C4-2B (cell line): Measurements from ENCODE around the gene SORL1.

Experiments
- H3K27ac ChIP-seq: fragments of 450-650 bp; 2 replicates; pipeline ENCODE4 v1.5.1; 2017
- ZFX ChIP-seq: fragments of 450-650 bp; IDR thresholded peaks from 2 replicates; pipeline ENCODE4 v1.6.1; 2017
- TF ChIP-seq, protein P1 (sequence below): fragments of 450-650 bp; conservative IDR thresholded peaks from 2 replicates; pipeline ENCODE4 v1.5.1; 2017; ENCODE audit warnings: mild to moderate bottlenecking

SORL1 gene

GRCh38 chr11:121533601-121534000 is 81.5 kb downstream of the SORL1 start:
- TF ChIP-seq, protein P1, sequence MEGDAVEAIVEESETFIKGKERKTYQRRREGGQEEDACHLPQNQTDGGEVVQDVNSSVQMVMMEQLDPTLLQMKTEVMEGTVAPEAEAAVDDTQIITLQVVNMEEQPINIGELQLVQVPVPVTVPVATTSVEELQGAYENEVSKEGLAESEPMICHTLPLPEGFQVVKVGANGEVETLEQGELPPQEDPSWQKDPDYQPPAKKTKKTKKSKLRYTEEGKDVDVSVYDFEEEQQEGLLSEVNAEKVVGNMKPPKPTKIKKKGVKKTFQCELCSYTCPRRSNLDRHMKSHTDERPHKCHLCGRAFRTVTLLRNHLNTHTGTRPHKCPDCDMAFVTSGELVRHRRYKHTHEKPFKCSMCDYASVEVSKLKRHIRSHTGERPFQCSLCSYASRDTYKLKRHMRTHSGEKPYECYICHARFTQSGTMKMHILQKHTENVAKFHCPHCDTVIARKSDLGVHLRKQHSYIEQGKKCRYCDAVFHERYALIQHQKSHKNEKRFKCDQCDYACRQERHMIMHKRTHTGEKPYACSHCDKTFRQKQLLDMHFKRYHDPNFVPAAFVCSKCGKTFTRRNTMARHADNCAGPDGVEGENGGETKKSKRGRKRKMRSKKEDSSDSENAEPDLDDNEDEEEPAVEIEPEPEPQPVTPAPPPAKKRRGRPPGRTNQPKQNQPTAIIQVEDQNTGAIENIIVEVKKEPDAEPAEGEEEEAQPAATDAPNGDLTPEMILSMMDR = no peak
- TF ChIP-seq ZFX = no peak
- no peak overlapping the region for H3K27ac ChIP-seq

DNA sequence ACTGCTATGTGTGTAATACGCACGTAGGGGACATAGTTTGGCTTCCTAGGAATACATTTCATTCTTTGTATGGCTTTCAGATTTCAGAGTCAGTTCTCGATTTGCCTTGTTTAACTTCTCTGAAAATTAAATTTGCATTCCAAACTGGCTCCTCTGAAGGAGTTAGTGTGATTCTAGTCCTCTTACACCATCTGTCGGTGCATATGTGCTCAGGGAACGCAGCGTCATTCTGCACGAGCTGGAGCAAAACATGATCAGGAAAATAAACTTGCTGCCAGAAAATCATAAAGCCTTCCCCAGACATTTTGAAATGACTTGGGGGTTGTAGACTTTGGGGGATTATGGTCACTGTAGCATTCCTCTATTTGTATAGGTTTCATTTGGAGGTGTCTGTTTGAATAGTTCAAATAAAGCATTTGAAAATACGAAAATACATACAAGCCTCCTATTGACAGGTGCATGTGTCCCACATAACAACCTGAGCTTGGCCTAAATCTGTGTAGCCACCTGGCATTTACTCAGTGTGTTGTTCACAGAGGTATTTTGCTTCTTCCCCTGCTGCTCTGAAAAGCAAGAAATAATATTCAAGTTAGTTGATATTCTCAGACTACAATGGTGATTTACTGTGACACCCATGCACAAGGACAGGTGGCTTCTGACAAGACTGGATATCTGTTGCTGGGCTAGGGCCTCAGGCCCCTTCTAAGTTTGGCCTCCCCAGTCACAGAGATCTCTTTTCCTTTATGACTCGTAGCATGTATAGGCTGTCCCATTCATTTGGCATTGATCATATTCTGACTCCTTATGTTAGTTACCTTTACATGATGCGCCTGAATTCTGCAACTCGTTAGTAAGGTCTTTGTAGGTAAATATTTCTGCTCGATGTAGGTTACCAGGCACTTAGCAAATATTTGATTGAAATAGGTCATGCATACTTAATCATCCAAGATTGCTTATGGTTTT is 82.3 kb downstream of the SORL1 start:
- H3K27ac ChIP-seq = no peak overlapping the region
- no peak for TF ChIP-seq ZFX
- TF ChIP-seq, protein P1 = peak; percentile 21; the same call in 1 of the 2 replicates

GRCh38 chr11:121535129-121535796 is 83.1 kb downstream of the SORL1 start:
- no peak for TF ChIP-seq ZFX
- TF ChIP-seq, protein P1 = no peak
- H3K27ac ChIP-seq = no peak overlapping the region

- TF ChIP-seq, protein P1 = no peak
- no peak for TF ChIP-seq ZFX
- H3K27ac ChIP-seq = no peak overlapping the region
These were observed 84.0 kb downstream of the SORL1 start for GRCh38 chr11:121536126-121536525.

- TF ChIP-seq ZFX = no peak
- TF ChIP-seq, protein P1 = no peak
- no peak overlapping the region for H3K27ac ChIP-seq
These were observed 85.9 kb downstream of the SORL1 start for GRCh38 chr11:121538054-121538453.

DNA sequence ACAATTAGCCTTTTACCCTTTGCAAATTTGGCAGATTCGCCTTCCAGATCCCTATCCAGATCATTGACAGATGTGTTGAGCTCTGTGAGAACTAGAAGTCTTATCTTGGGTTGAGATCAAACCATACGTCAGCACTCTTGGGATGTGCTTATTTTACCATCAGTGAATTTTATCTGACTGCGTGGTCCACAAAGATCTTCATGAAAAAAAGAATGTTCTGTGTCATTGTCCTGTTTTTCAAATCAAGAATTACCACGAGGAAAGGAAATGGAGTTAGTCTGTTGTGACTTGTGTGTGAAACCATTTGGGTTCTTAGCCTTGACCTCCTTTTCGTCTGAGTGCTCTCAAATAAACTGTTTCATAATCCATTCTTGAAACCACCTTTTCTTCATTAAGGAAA is 86.9 kb downstream of the SORL1 start:
- TF ChIP-seq, protein P1 = no peak
- TF ChIP-seq ZFX = no peak
- no peak overlapping the region for H3K27ac ChIP-seq

DNA sequence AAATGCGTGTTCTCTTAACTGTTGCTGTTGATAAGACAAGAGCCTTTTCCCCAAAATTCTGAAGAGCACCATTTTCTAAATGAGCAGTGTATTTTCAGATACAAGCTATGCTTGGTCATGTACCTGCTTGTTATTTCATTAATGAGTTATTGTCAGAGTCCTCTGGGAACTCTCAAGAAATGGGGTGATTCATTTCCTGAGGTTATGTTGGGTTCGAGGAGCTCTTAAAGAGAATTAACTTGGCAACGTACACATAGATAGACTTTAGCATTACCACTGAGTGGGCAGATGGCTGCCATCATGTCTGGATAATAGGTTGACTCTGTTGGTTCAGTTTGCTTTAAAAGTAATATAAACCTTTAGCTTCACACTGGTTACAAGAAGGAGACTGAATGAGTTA is 88.5 kb downstream of the SORL1 start:
- H3K27ac ChIP-seq = no peak overlapping the region
- TF ChIP-seq, protein P1 = no peak
- TF ChIP-seq ZFX = no peak
